CD14-positive monocyte (primary cell): ENCODE measurements around the gene CST1. TPM values are rescaled to one million over a fixed set of nuclear protein-coding genes. Genes with fewer than 3 reads are reported as not detected.
"Not testable (repeated sequence)": the region's sequence is repeated elsewhere in the genome, so short reads cannot be mapped to it uniquely, and the experiment has no call there.

Source experiments
- DNase-seq, 3 donors: peaks; one replicate each; pipeline ENCODE4 v3.0.0-alpha.2; 2011 to 2022
- H2AFZ ChIP-seq: 2 replicates; pipeline ENCODE4 v1.6.0; 2012; ENCODE audit warnings: mild to moderate bottlenecking, low read depth, low read length, inconsistent platforms; ENCODE audit not compliant: insufficient read depth, poor library complexity, severe bottlenecking
- H3K27ac ChIP-seq, 2 donors: 1 replicate in 1 of 2; 2 replicates in 1 of 2; pipeline ENCODE4 v1.5.1; 2012 to 2013; ENCODE audit warnings: low read length in 2 of 2, control low read depth in 1 of 2, inconsistent platforms in 1 of 2, low read depth in 1 of 2, mild to moderate bottlenecking in 1 of 2
- H3K27me3 ChIP-seq, 2 donors: one replicate each; pipeline versions ENCODE4 v1.6.0 to v1.6.1; 2011 to 2013; ENCODE audit warnings: low read length in 2 of 2; ENCODE audit not compliant: control insufficient read depth in 2 of 2, insufficient read depth in 2 of 2
- H3K36me3 ChIP-seq, 2 donors: replicated peaks in 1 of 2; 1 replicate in 1 of 2; 2 replicates in 1 of 2; pipeline versions ENCODE4 v1.5.1 to v1.6.1; 2012 to 2013; ENCODE audit warnings: low read length in 2 of 2, control low read depth in 1 of 2, inconsistent platforms in 1 of 2, mild to moderate bottlenecking in 1 of 2; ENCODE audit not compliant: insufficient read depth in 2 of 2, control insufficient read depth in 1 of 2
- H3K4me1 ChIP-seq, 2 donors: 1 replicate in 1 of 2; 2 replicates in 1 of 2; pipeline versions ENCODE4 v1.5.1 to v1.6.1; 2012 to 2013; ENCODE audit warnings: low read length in 2 of 2, control low read depth in 1 of 2, inconsistent platforms in 1 of 2, mild to moderate bottlenecking in 1 of 2, moderate library complexity in 1 of 2; ENCODE audit not compliant: insufficient read depth in 2 of 2, control insufficient read depth in 1 of 2
- H3K4me2 ChIP-seq: replicated peaks from 2 replicates; pipeline ENCODE3; 2012; ENCODE audit warnings: low read length, moderate library complexity, mild to moderate bottlenecking; ENCODE audit not compliant: poor library complexity, severe bottlenecking; ENCODE audit errors: extremely low read depth
- H3K4me3 ChIP-seq, 3 experiments: fragments of 200-600 bp in 1 of 3; sonication (generic) in 1 of 3; replicated peaks in 1 of 3; 1 replicate in 2 of 3; 2 replicates in 1 of 3; pipeline ENCODE4 v1.5.1; 2011 to 2013; ENCODE audit warnings: low read length in 3 of 3, mild to moderate bottlenecking in 3 of 3, control low read depth in 2 of 3, low read depth in 2 of 3, inconsistent platforms in 1 of 3, moderate library complexity in 1 of 3
- H3K79me2 ChIP-seq: 2 replicates; pipeline ENCODE4 v1.6.0; 2012; ENCODE audit warnings: mild to moderate bottlenecking, control low read depth, inconsistent platforms, low read length, moderate library complexity; ENCODE audit not compliant: insufficient read depth
- H3K9ac ChIP-seq: 2 replicates; pipeline ENCODE4 v1.6.0; 2017; ENCODE audit warnings: low read length, mild to moderate bottlenecking; ENCODE audit not compliant: insufficient read depth, poor library complexity, severe bottlenecking
- H3K9me3 ChIP-seq, 2 donors: replicated peaks in 1 of 2; 1 replicate in 1 of 2; 2 replicates in 1 of 2; pipeline versions ENCODE4 v1.5.1 to v1.6.1; 2012 to 2013; ENCODE audit warnings: low read length in 2 of 2, control low read depth in 1 of 2; ENCODE audit not compliant: control insufficient read depth in 1 of 2, insufficient read depth in 1 of 2
- H4K20me1 ChIP-seq: 2 replicates; pipeline ENCODE4 v1.6.0; 2012; ENCODE audit warnings: mild to moderate bottlenecking, low read length, control low read depth, moderate library complexity; ENCODE audit not compliant: insufficient read depth
- H3K27ac Mint-ChIP-seq, 7 donors: one replicate each; pipeline ENCODE4 v1.8.0; 2020; ENCODE audit warnings: mild to moderate bottlenecking in 7 of 7, mixed read lengths in 7 of 7, moderate library complexity in 6 of 7, inconsistent platforms in 2 of 7
- H3K27me3 Mint-ChIP-seq, 3 donors: one replicate each; pipeline ENCODE4 v1.8.0; 2021 to 2022; ENCODE audit warnings: low read depth in 3 of 3, mild to moderate bottlenecking in 3 of 3, mixed read lengths in 3 of 3, moderate library complexity in 3 of 3, inconsistent platforms in 1 of 3
- H3K36me3 Mint-ChIP-seq, 2 donors: one replicate each; pipeline ENCODE4 v1.8.0; 2020; ENCODE audit warnings: mixed read lengths in 2 of 2, inconsistent platforms in 1 of 2, mild to moderate bottlenecking in 1 of 2
- H3K4me1 Mint-ChIP-seq: one replicate; pipeline ENCODE4 v1.8.0; 2020; ENCODE audit warnings: mild to moderate bottlenecking, mixed read lengths
- H3K4me3 Mint-ChIP-seq, 2 donors: one replicate each; pipeline ENCODE4 v1.8.0; 2020; ENCODE audit warnings: mild to moderate bottlenecking in 2 of 2, mixed read lengths in 2 of 2, moderate library complexity in 1 of 2
- H3K9me3 Mint-ChIP-seq, 7 donors: one replicate each; pipeline ENCODE4 v1.8.0; 2020 to 2022; ENCODE audit warnings: mixed read lengths in 7 of 7, mild to moderate bottlenecking in 6 of 7, moderate library complexity in 6 of 7, inconsistent platforms in 2 of 7
- CTCF ChIP-seq: fragments of 200-600 bp; IDR thresholded peaks from one replicate; pipeline ENCODE4 v1.8.0; 2022; ENCODE audit warnings: antibody characterized with exemption, mild to moderate bottlenecking
- WGBS: methylation state at CpG from one replicate; pipeline ENCODE4 v1.1.5; 2013; ENCODE audit warnings: missing lambda C conversion rate; ENCODE audit not compliant: insufficient coverage; 5-methylcytosine and 5-hydroxymethylcytosine counted together
- intact Hi-C, 2 donors: fragments of 100-400 bp; cut with micrococcal nuclease; formaldehyde crosslinking; loops; one replicate each; pipeline versions ENCODE4 v1.15.0 to v1.15.1; 2023
- polyA plus RNA-seq, 3 donors: library from polyadenylated mRNA; depleted of rRNA in 1 of 3; unstranded in 2 of 3; stranded (reverse) in 1 of 3; fragments of 300-500 nt in 2 of 3; fragments of >200 nt in 1 of 3; fragmentation: Illumina TruSeq in 2 of 3; gene quantifications; 1 replicate in 2 of 3; 2 replicates in 1 of 3; pipeline ENCODE4 v1.2.3, GENCODE V29; 2012 to 2021

Gene CST1
- polyA plus RNA-seq, 3 donors, result not detected

DNA sequence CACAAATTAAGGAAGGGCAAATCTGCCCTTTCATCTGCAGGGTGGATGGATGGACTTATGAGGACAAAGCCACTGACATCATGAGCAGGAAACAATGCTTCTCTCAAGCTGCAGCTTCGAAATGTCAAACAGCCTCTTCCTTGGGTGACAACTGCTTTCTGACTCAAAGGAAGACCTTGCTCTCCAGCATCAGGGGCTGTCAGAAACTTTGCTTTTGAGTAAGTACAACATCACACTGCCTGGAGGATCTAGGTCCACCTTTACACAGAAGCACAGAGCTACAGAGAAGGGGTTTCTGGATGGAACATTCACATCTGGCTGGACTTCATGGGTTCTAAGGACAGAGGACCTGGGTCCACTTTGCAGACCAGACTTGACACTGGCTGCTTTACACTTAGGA is 5.9 kb downstream of the CST1 start:
- no peak overlapping the region for H3K4me3 Mint-ChIP-seq
- Histone ChIP-seq H3K79me2 (no peaks in the 10 kb centered on the region), H3K9me3 (no peaks in the 10 kb centered on the region), H2AFZ (no peak overlapping the region), H3K27me3 (no peaks in the 10 kb centered on the region), H4K20me1 (no peaks in the 10 kb centered on the region), H3K4me2 (no peak overlapping the region), H3K4me3 (no peak overlapping the region), H3K36me3 (no peaks in the 10 kb centered on the region), H3K9ac (no peak overlapping the region), H3K4me1 (no peaks in the 10 kb centered on the region), H3K27ac (no peak overlapping the region)
- DNase-seq, result no peak
- no peaks in the 10 kb centered on the region for H3K4me1 Mint-ChIP-seq
- WGBS, result 67% methylated on average over 1 of the region's 1 CpG
- no peak for TF ChIP-seq CTCF
- H3K27me3 Mint-ChIP-seq, result peaks cover 5 to 6% (median 6%) of the 10 kb centered on the region in 3 donors
- H3K36me3 Mint-ChIP-seq, result no peaks in the 10 kb centered on the region
- peaks cover 0 to 3% (median 0%) of the 10 kb centered on the region in 7 donors for H3K9me3 Mint-ChIP-seq
- intact Hi-C loops, result no loop called here
- H3K27ac Mint-ChIP-seq, result no peak overlapping the region

- WGBS, result 46% methylated on average over 3 of the region's 3 CpGs
- intact Hi-C loops, H3K36me3 ChIP-seq, H3K4me1 Mint-ChIP-seq, H2AFZ ChIP-seq, H3K4me3 Mint-ChIP-seq, H3K4me2 ChIP-seq, H3K9me3 ChIP-seq, H3K27me3 ChIP-seq, H3K36me3 Mint-ChIP-seq, H3K4me3 ChIP-seq, H3K9ac ChIP-seq, H3K79me2 ChIP-seq, H3K27ac ChIP-seq, H3K9me3 Mint-ChIP-seq, H4K20me1 ChIP-seq, H3K27ac Mint-ChIP-seq, H3K4me1 ChIP-seq, DNase-seq: not testable (repeated sequence)
- peaks cover 4 to 11% (median 5%) of the 10 kb centered on the region in 3 donors for H3K27me3 Mint-ChIP-seq
Measured at GRCh38 chr20:23735391-23735790, 15.3 kb downstream of the CST1 start.

DNA sequence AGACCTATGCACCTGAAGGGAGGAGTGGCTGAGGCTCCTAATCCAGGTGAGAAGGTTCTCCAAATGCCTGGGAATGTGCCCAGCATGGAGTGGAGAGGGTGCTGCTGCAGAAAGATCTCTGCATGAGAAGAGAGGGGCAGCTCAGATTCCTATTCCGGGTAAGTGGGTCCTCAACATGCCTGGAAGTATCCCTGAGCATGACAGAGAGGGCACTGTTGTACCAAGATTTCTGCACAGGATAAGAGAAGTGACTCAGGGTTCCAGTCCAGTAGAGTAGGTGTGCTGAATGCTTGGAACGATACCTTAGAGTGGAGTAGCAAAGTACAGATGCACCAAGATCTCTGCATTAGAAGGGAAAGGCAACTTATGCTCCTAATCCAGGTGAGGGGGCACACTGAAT is 15.8 kb downstream of the CST1 start:
- H3K27me3 ChIP-seq, H3K27me3 Mint-ChIP-seq, H4K20me1 ChIP-seq, H3K27ac ChIP-seq, H3K9ac ChIP-seq, H3K27ac Mint-ChIP-seq, H2AFZ ChIP-seq, H3K9me3 ChIP-seq, H3K4me1 Mint-ChIP-seq, H3K36me3 ChIP-seq, H3K9me3 Mint-ChIP-seq, H3K4me2 ChIP-seq, H3K36me3 Mint-ChIP-seq, H3K4me3 ChIP-seq, H3K79me2 ChIP-seq, H3K4me1 ChIP-seq, DNase-seq, H3K4me3 Mint-ChIP-seq, intact Hi-C loops: not testable (repeated sequence)
- 94% methylated on average over 2 of the region's 2 CpGs for WGBS

DNA sequence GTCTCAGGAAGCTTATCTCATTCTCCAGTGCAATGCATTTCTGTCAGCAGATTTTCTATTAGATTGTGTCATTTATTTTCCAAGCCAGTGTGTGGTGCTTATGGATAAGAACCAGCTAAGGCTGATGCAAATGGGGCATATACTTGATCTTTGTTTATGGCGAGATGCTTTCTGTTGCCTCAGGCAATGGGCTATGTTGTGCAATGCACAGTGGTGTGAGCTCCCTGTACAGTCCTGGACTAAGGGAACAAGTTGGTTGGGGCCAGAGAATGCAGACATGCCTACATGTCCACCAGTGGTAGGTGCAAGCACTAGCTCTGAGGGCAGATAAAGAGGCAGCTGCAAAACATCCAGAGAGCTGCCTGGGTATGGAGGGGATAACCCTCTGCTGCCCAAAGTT is 16.3 kb downstream of the CST1 start:
- H3K27ac ChIP-seq, H3K9me3 ChIP-seq, H3K79me2 ChIP-seq, H3K36me3 Mint-ChIP-seq, H3K9ac ChIP-seq, H3K27me3 ChIP-seq, H3K9me3 Mint-ChIP-seq, intact Hi-C loops, H3K4me3 ChIP-seq, H2AFZ ChIP-seq, H3K4me1 Mint-ChIP-seq, DNase-seq, H3K27ac Mint-ChIP-seq, H3K4me3 Mint-ChIP-seq, H3K4me2 ChIP-seq, H4K20me1 ChIP-seq, H3K36me3 ChIP-seq, H3K4me1 ChIP-seq, H3K27me3 Mint-ChIP-seq: not testable (repeated sequence)
- WGBS, result 89% methylated on average over 1 of the region's 1 CpG
